Mucosa of rectum (tissue), 2 donors: ENCODE data around the gene LIPA.

ENCODE experiments used
- H3K27ac ChIP-seq, 2 donors: one replicate each; pipeline ENCODE4 v1.7.0; 2013; ENCODE audit warnings: inconsistent platforms in 2 of 2, low read depth in 2 of 2, low read length in 2 of 2
- H3K27me3 ChIP-seq, 2 donors: one replicate each; pipeline ENCODE4 v1.7.0; 2013; ENCODE audit warnings: low read length in 2 of 2; ENCODE audit not compliant: control insufficient read depth in 2 of 2, insufficient read depth in 2 of 2
- H3K36me3 ChIP-seq, 2 donors: one replicate each; pipeline ENCODE4 v1.7.0; 2013; ENCODE audit warnings: low read length in 2 of 2; ENCODE audit not compliant: control insufficient read depth in 2 of 2, insufficient read depth in 2 of 2
- H3K4me1 ChIP-seq, 2 donors: one replicate each; pipeline ENCODE4 v1.7.0; 2013; ENCODE audit warnings: low read length in 2 of 2, mild to moderate bottlenecking in 1 of 2; ENCODE audit not compliant: control insufficient read depth in 2 of 2, insufficient read depth in 2 of 2
- H3K4me3 ChIP-seq, 2 donors: one replicate each; pipeline ENCODE4 v1.7.0; 2013; ENCODE audit warnings: low read length in 2 of 2
- H3K9ac ChIP-seq, 2 donors: one replicate each; pipeline ENCODE4 v1.7.0; 2013; ENCODE audit warnings: low read length in 2 of 2, low read depth in 1 of 2, mild to moderate bottlenecking in 1 of 2
- H3K9me3 ChIP-seq, 2 donors: one replicate each; pipeline ENCODE4 v1.7.0; 2013; ENCODE audit warnings: low read length in 2 of 2; ENCODE audit not compliant: control insufficient read depth in 2 of 2
- donor health status: healthy.
- donor health status: Normal muscosa, but diverticular disease.

Gene LIPA

DNA sequence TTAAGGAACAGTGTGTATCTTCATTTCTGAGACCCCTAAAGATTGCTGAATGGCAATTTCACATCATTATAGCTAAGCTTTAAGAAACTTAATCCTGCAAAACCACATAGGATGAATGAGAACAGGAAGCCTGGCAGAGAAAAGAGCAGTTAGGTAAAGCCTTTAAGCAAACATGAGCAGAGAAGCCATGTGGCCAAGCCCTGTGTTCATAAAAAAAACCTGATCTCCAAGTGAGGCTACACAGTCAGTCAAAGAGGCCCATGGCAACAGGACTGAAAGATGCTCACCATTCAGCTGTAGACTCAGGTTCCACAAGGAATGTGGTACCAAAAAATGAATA is 9.3 kb downstream of the LIPA start:
- H3K27me3 ChIP-seq = no peaks in the 10 kb centered on the region
- H3K9ac ChIP-seq = no peak overlapping the region
- H3K4me3 ChIP-seq = no peak overlapping the region
- H3K4me1 ChIP-seq = no peaks in the 10 kb centered on the region
- H3K27ac ChIP-seq = no peak overlapping the region
- H3K9me3 ChIP-seq = no peaks in the 10 kb centered on the region
- H3K36me3 ChIP-seq = peaks cover 0 to 2% of the 10 kb centered on the region in 2 donors

GRCh38 chr10:89241486-89242344 is 9.9 kb downstream of the LIPA start:
- Histone ChIP-seq H3K4me3 (no peak overlapping the region), H3K9ac (no peak overlapping the region), H3K27ac (no peak overlapping the region), H3K9me3 (no peaks in the 10 kb centered on the region), H3K36me3 (peaks cover 0 to 2% of the 10 kb centered on the region in 2 donors), H3K4me1 (no peaks in the 10 kb centered on the region), H3K27me3 (no peaks in the 10 kb centered on the region)

- H3K9me3 ChIP-seq = no peaks in the 10 kb centered on the region
- H3K27ac ChIP-seq = no peak overlapping the region
- no peak overlapping the region for H3K4me3 ChIP-seq
- H3K36me3 ChIP-seq = peaks cover 0 to 2% of the 10 kb centered on the region in 2 donors
- no peaks in the 10 kb centered on the region for H3K4me1 ChIP-seq
- H3K27me3 ChIP-seq = no peaks in the 10 kb centered on the region
- H3K9ac ChIP-seq = no peak overlapping the region
Observed at GRCh38 chr10:89241026-89241425, 10.5 kb downstream of the LIPA start.

DNA sequence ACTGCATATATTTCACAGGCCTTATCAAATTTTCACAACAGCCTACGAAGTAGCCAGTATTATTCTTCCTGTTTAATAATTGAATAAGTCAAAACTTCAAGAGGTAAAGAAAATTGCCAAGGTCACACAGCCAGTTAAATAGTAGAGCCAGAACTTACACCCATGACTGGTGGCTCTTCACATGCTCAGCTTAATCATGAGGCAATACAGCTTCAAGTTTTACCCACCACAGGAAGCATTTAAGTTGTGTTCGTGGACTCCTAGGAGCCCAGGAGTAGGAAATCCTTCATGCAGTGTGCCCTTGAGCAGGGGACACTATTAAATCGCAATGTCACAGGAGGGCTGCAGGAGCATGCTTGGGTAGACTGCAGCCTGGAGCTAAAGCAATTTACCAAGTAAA is 11.1 kb downstream of the LIPA start:
- H3K9me3 ChIP-seq = no peaks in the 10 kb centered on the region
- H3K4me3 ChIP-seq = no peak overlapping the region
- H3K27me3 ChIP-seq = no peaks in the 10 kb centered on the region
- no peak overlapping the region for H3K9ac ChIP-seq
- no peak overlapping the region for H3K27ac ChIP-seq
- peaks cover 0 to 2% of the 10 kb centered on the region in 2 donors for H3K36me3 ChIP-seq
- no peaks in the 10 kb centered on the region for H3K4me1 ChIP-seq

- no peak overlapping the region for H3K27ac ChIP-seq
- no peaks in the 10 kb centered on the region for H3K4me1 ChIP-seq
- peaks cover 0 to 2% of the 10 kb centered on the region in 2 donors for H3K36me3 ChIP-seq
- no peaks in the 10 kb centered on the region for H3K27me3 ChIP-seq
- H3K9me3 ChIP-seq = no peaks in the 10 kb centered on the region
- H3K4me3 ChIP-seq = no peak overlapping the region
- H3K9ac ChIP-seq = no peak overlapping the region
Observed at GRCh38 chr10:89238956-89239644, 12.5 kb downstream of the LIPA start.

DNA sequence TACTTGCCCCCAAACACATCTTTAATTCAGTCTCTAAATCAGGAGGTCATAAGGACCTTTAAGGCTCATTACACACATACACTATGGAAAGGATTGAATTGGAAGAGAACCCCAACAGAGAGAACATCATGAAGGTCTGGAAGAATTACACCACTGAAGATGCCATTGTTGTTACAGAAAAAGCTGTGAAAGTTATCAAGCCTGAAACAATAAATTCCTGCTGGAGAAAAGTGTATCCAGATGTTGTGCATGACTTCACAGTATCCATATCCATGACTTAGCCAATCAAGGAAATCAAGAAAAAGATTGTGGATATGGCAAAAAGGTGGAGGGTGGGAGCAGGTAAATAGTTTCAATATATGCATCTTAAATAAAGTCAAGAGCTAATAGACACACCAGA is 13.7 kb downstream of the LIPA start:
- Histone ChIP-seq H3K27ac (no peak overlapping the region), H3K9ac (no peak overlapping the region), H3K27me3 (no peaks in the 10 kb centered on the region), H3K4me1 (no peaks in the 10 kb centered on the region), H3K4me3 (no peak overlapping the region), H3K9me3 (no peaks in the 10 kb centered on the region), H3K36me3 (no peaks in the 10 kb centered on the region)

GRCh38 chr10:89236226-89236797 is 15.3 kb downstream of the LIPA start:
- Histone ChIP-seq H3K36me3 (no peaks in the 10 kb centered on the region), H3K27me3 (no peaks in the 10 kb centered on the region), H3K4me3 (no peak overlapping the region), H3K9me3 (no peaks in the 10 kb centered on the region), H3K9ac (no peak overlapping the region), H3K4me1 (no peaks in the 10 kb centered on the region), H3K27ac (no peak overlapping the region)

- Histone ChIP-seq H3K9ac (no peak overlapping the region), H3K4me1 (no peaks in the 10 kb centered on the region), H3K9me3 (no peaks in the 10 kb centered on the region), H3K27ac (no peak overlapping the region), H3K27me3 (no peaks in the 10 kb centered on the region), H3K4me3 (no peak overlapping the region), H3K36me3 (no peaks in the 10 kb centered on the region)
Observed at GRCh38 chr10:89235073-89235798, 16.3 kb downstream of the LIPA start.

DNA sequence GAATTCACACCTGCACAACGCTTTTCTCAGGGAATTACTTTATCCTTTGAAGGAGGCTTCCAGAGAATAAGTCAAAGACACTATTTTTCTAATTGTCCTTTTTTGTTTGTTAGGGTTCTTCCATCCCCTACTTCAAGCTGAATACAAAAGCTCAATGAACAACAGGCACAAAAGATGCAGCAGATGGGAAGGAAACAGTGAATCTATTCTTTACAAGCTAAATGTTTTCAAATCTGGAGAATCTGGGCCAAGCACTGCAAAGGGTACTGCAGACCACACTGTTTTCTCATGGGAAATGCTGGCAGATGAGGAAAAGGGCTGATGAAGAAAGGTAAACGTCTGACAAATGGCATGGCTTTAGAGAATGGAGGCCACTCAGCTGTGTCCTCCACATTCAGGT is 18.5 kb downstream of the LIPA start:
- Histone ChIP-seq H3K4me3 (no peak overlapping the region), H3K4me1 (no peaks in the 10 kb centered on the region), H3K9ac (no peak overlapping the region), H3K27ac (no peak overlapping the region), H3K9me3 (no peaks in the 10 kb centered on the region), H3K36me3 (peaks cover 1 to 2% of the 10 kb centered on the region in 2 donors), H3K27me3 (no peaks in the 10 kb centered on the region)

- H3K9me3 ChIP-seq = no peaks in the 10 kb centered on the region
- no peak overlapping the region for H3K27ac ChIP-seq
- H3K27me3 ChIP-seq = no peaks in the 10 kb centered on the region
- H3K9ac ChIP-seq = no peak overlapping the region
- no peak overlapping the region for H3K4me3 ChIP-seq
- H3K36me3 ChIP-seq = peaks cover 2 to 5% of the 10 kb centered on the region in 2 donors
- no peaks in the 10 kb centered on the region for H3K4me1 ChIP-seq
Observed at GRCh38 chr10:89228962-89229361, 22.6 kb downstream of the LIPA start.
